ENCODE data around the gene CBLN3. TPM values are rescaled to one million over a fixed set of nuclear protein-coding genes. Genes with fewer than 3 reads are reported as not detected.

The CBLN3 gene
- total and polyA plus RNA-seq, 7 experiments from 2014 or later: 0.24 to 13.9 (median 2.9) TPM; not detected in 1

- Mint-ChIP-seq H3K27ac (peak overlapping the region in 8 of 9 donors; percentile 13 to 89 (median 44)), H3K4me1 (peaks cover 9 to 58% (median 32%) of the 10 kb centered on the region in 7 donors), H3K36me3 (peaks cover 0 to 21% (median 6%) of the 10 kb centered on the region in 5 donors), H3K4me3 (peak overlapping the region; percentile 12 to 82 (median 52)), H3K27me3 (no peaks in the 10 kb centered on the region), H3K9me3 (peaks cover 0 to 8% (median 2%) of the 10 kb centered on the region in 11 donors)
- Histone ChIP-seq H3K27me3 (ENCODE audit: control insufficient read depth in 2 of 2, insufficient read depth in 2 of 2, low read length in 2 of 2) (no peaks in the 10 kb centered on the region), H3K4me3 (ENCODE audit: low read length) (no peak overlapping the region), H3K27ac (ENCODE audit: low read depth, low read length) (no peak overlapping the region), H3K36me3 (ENCODE audit: control insufficient read depth in 2 of 3, insufficient read depth in 3 of 3, low read length in 3 of 3) (no peaks in the 10 kb centered on the region), H3K9me3 (ENCODE audit: control insufficient read depth in 2 of 3, low read length in 3 of 3) (no peaks in the 10 kb centered on the region), H3K4me1 (ENCODE audit: control insufficient read depth in 2 of 2, insufficient read depth in 2 of 2, low read length in 2 of 2) (peaks cover 22 to 23% of the 10 kb centered on the region in 2 donors)
- ATAC-seq: no peak
- no peak for DNase-seq
- CTCF ChIA-PET: no interaction called here
- intact Hi-C loops (cut with micrococcal nuclease): loop anchor here in 1 of 2 donors (2.0 kb wide), 1 partner anchor 21 kb away; the partner anchor contains the start of gene SDR39U1
- POLR2A ChIA-PET: interaction anchor here (1.4 kb wide), 1 partner anchor 10 kb away, joined by 3 read pairs; no protein-coding TSS in a partner anchor
Observed at GRCh38 chr14:24463884-24464785, 34.7 kb upstream of the CBLN3 start.

GRCh38 chr14:24463017-24463883 is 33.8 kb upstream of the CBLN3 start:
- Histone ChIP-seq H3K27ac (ENCODE audit: low read depth, low read length) (no peak overlapping the region), H3K9me3 (ENCODE audit: control insufficient read depth in 2 of 3, low read length in 3 of 3) (no peaks in the 10 kb centered on the region), H3K27me3 (ENCODE audit: control insufficient read depth in 2 of 2, insufficient read depth in 2 of 2, low read length in 2 of 2) (no peaks in the 10 kb centered on the region), H3K36me3 (ENCODE audit: control insufficient read depth in 2 of 3, insufficient read depth in 3 of 3, low read length in 3 of 3) (no peaks in the 10 kb centered on the region), H3K4me1 (ENCODE audit: control insufficient read depth in 2 of 2, insufficient read depth in 2 of 2, low read length in 2 of 2) (peaks cover 22 to 23% of the 10 kb centered on the region in 2 donors), H3K4me3 (ENCODE audit: low read length) (no peak overlapping the region)
- ChIA-PET CTCF (interaction anchor here (0.7 kb wide), 1 partner anchor 602 kb away, joined by 3 read pairs; no protein-coding TSS in a partner anchor), POLR2A (no interaction called here)
- peak overlapping the region in 5 of 9 donors; percentile 33 to 89 (median 39) for H3K27ac Mint-ChIP-seq
- no peaks in the 10 kb centered on the region for H3K27me3 Mint-ChIP-seq
- ATAC-seq (no peak), DNase-seq (no peak)
- H3K4me3 Mint-ChIP-seq: peak overlapping the region in 2 of 10 donors; percentile 17 to 77
- peaks cover 0 to 22% (median 9%) of the 10 kb centered on the region in 5 donors for H3K36me3 Mint-ChIP-seq
- intact Hi-C loops (cut with micrococcal nuclease): no loop called here
- peaks cover 0 to 8% (median 2%) of the 10 kb centered on the region in 11 donors for H3K9me3 Mint-ChIP-seq
- H3K4me1 Mint-ChIP-seq: peaks cover 9 to 58% (median 32%) of the 10 kb centered on the region in 7 donors

- CTCF ChIA-PET: no interaction called here
- H3K4me1 Mint-ChIP-seq: peaks cover 9 to 42% (median 26%) of the 10 kb centered on the region in 7 donors
- H3K27me3 Mint-ChIP-seq: no peaks in the 10 kb centered on the region
- H3K36me3 Mint-ChIP-seq: peaks cover 0 to 35% (median 10%) of the 10 kb centered on the region in 5 donors
- H3K4me3 Mint-ChIP-seq: no peak overlapping the region
- peaks cover 22 to 23% of the 10 kb centered on the region in 2 donors for H3K4me1 ChIP-seq (ENCODE audit: control insufficient read depth in 2 of 2, insufficient read depth in 2 of 2, low read length in 2 of 2)
- H3K9me3 Mint-ChIP-seq: peaks cover 0 to 12% (median 5%) of the 10 kb centered on the region in 11 donors
- no peaks in the 10 kb centered on the region for H3K9me3 ChIP-seq (ENCODE audit: control insufficient read depth in 2 of 3, low read length in 3 of 3)
- H3K36me3 ChIP-seq (ENCODE audit: control insufficient read depth in 2 of 3, insufficient read depth in 3 of 3, low read length in 3 of 3): no peaks in the 10 kb centered on the region
- DNase-seq: no peak
- no peak for ATAC-seq
- H3K27ac Mint-ChIP-seq: no peak overlapping the region
- intact Hi-C loops (cut with micrococcal nuclease): no loop called here
- no peak overlapping the region for H3K4me3 ChIP-seq (ENCODE audit: low read length)
- POLR2A ChIA-PET: no interaction called here
- H3K27me3 ChIP-seq (ENCODE audit: control insufficient read depth in 2 of 2, insufficient read depth in 2 of 2, low read length in 2 of 2): no peaks in the 10 kb centered on the region
- H3K27ac ChIP-seq (ENCODE audit: low read depth, low read length): no peak overlapping the region
Observed at GRCh38 chr14:24461336-24461735, 31.9 kb upstream of the CBLN3 start.

- ChIA-PET CTCF (no interaction called here), POLR2A (no interaction called here)
- Mint-ChIP-seq H3K9me3 (peaks cover 0 to 12% (median 2%) of the 10 kb centered on the region in 11 donors), H3K4me1 (peaks cover 3 to 23% (median 9%) of the 10 kb centered on the region in 7 donors), H3K4me3 (no peak overlapping the region), H3K27ac (no peak overlapping the region), H3K36me3 (peaks cover 0 to 32% (median 8%) of the 10 kb centered on the region in 5 donors), H3K27me3 (no peaks in the 10 kb centered on the region)
- Histone ChIP-seq H3K9me3 (ENCODE audit: control insufficient read depth in 2 of 3, low read length in 3 of 3) (no peaks in the 10 kb centered on the region), H3K4me3 (ENCODE audit: low read length) (no peak overlapping the region), H3K27ac (ENCODE audit: low read depth, low read length) (no peak overlapping the region), H3K4me1 (ENCODE audit: control insufficient read depth in 2 of 2, insufficient read depth in 2 of 2, low read length in 2 of 2) (peaks cover 4 to 6% of the 10 kb centered on the region in 2 donors), H3K36me3 (ENCODE audit: control insufficient read depth in 2 of 3, insufficient read depth in 3 of 3, low read length in 3 of 3) (no peaks in the 10 kb centered on the region), H3K27me3 (ENCODE audit: control insufficient read depth in 2 of 2, insufficient read depth in 2 of 2, low read length in 2 of 2) (no peaks in the 10 kb centered on the region)
- no peak for ATAC-seq
- no peak for DNase-seq
- intact Hi-C loops (cut with micrococcal nuclease): no loop called here
Observed at GRCh38 chr14:24459331-24459730, 29.9 kb upstream of the CBLN3 start.

GRCh38 chr14:24458736-24459135 is 29.3 kb upstream of the CBLN3 start:
- DNase-seq (no peak), ATAC-seq (no peak)
- Histone ChIP-seq H3K27ac (ENCODE audit: low read depth, low read length) (no peak overlapping the region), H3K4me1 (ENCODE audit: control insufficient read depth in 2 of 2, insufficient read depth in 2 of 2, low read length in 2 of 2) (peaks cover under 1 to 2% of the 10 kb centered on the region in 2 donors), H3K36me3 (ENCODE audit: control insufficient read depth in 2 of 3, insufficient read depth in 3 of 3, low read length in 3 of 3) (no peaks in the 10 kb centered on the region), H3K27me3 (ENCODE audit: control insufficient read depth in 2 of 2, insufficient read depth in 2 of 2, low read length in 2 of 2) (no peaks in the 10 kb centered on the region), H3K9me3 (ENCODE audit: control insufficient read depth in 2 of 3, low read length in 3 of 3) (no peaks in the 10 kb centered on the region), H3K4me3 (ENCODE audit: low read length) (no peak overlapping the region)
- H3K36me3 Mint-ChIP-seq: peaks cover 5 to 37% (median 14%) of the 10 kb centered on the region in 5 donors
- H3K27ac Mint-ChIP-seq: peak overlapping the region in 1 of 9 donors; percentile 47
- CTCF ChIA-PET: no interaction called here
- peaks cover 2 to 17% (median 5%) of the 10 kb centered on the region in 7 donors for H3K4me1 Mint-ChIP-seq
- POLR2A ChIA-PET: no interaction called here
- H3K27me3 Mint-ChIP-seq: no peaks in the 10 kb centered on the region
- H3K9me3 Mint-ChIP-seq: peaks cover 1 to 16% (median 5%) of the 10 kb centered on the region in 11 donors
- intact Hi-C loops (cut with micrococcal nuclease): no loop called here
- H3K4me3 Mint-ChIP-seq: no peak overlapping the region

GRCh38 chr14:24456980-24457379 is 27.5 kb upstream of the CBLN3 start:
- no peak for ATAC-seq
- ChIA-PET POLR2A (interaction anchor here (0.7 kb wide), 1 partner anchor 377 kb away, joined by 3 read pairs; no protein-coding TSS in a partner anchor), CTCF (no interaction called here)
- intact Hi-C loops (cut with micrococcal nuclease): no loop called here
- no peaks in the 10 kb centered on the region for H3K4me1 ChIP-seq (ENCODE audit: control insufficient read depth in 2 of 2, insufficient read depth in 2 of 2, low read length in 2 of 2)
- no peak for DNase-seq
- no peak overlapping the region for H3K27ac Mint-ChIP-seq
- H3K36me3 Mint-ChIP-seq: peaks cover 5 to 45% (median 23%) of the 10 kb centered on the region in 5 donors
- H3K27me3 ChIP-seq (ENCODE audit: control insufficient read depth in 2 of 2, insufficient read depth in 2 of 2, low read length in 2 of 2): no peaks in the 10 kb centered on the region
- H3K4me3 Mint-ChIP-seq: no peak overlapping the region
- H3K27ac ChIP-seq (ENCODE audit: low read depth, low read length): no peak overlapping the region
- no peak overlapping the region for H3K4me3 ChIP-seq (ENCODE audit: low read length)
- H3K4me1 Mint-ChIP-seq: peaks cover 0 to 6% (median 0%) of the 10 kb centered on the region in 7 donors
- no peaks in the 10 kb centered on the region for H3K36me3 ChIP-seq (ENCODE audit: control insufficient read depth in 2 of 3, insufficient read depth in 3 of 3, low read length in 3 of 3)
- H3K27me3 Mint-ChIP-seq: no peaks in the 10 kb centered on the region
- H3K9me3 Mint-ChIP-seq: peaks cover 2 to 20% (median 6%) of the 10 kb centered on the region in 11 donors
- no peaks in the 10 kb centered on the region for H3K9me3 ChIP-seq (ENCODE audit: control insufficient read depth in 2 of 3, low read length in 3 of 3)

All from naive thymus-derived CD4-positive, alpha-beta T cell (primary cell).